Right lobe of liver (tissue), 6 donors: ENCODE data around the gene TRAIP. TPM values are rescaled to one million over a fixed set of nuclear protein-coding genes. Genes with fewer than 3 reads are reported as not detected.

Experiments
- ATAC-seq, 4 donors: fragments of 200-7000 bp; cut with Tn5 transposase; one replicate each; pipeline ENCODE4 v1.9.1; 2020; ENCODE audit warnings: mild to moderate bottlenecking in 4 of 4, moderate library complexity in 4 of 4
- DNase-seq, 3 donors: peaks; one replicate each; pipeline ENCODE4 v3.0.0-alpha.2; 2020
- H3K27ac ChIP-seq, 3 donors: fragments of 200-600 bp; one replicate each; pipeline ENCODE4 v1.8.0; 2022
- H3K27me3 ChIP-seq, 2 donors: fragments of 200-600 bp; one replicate each; pipeline ENCODE4 v1.8.0; 2022
- H3K36me3 ChIP-seq, 4 donors: fragments of 200-600 bp; sonication (generic) in 1 of 4; one replicate each; pipeline versions ENCODE4 v1.5.1 to v1.8.0; 2017 to 2022; ENCODE audit warnings: control low read depth in 1 of 4
- H3K4me1 ChIP-seq, 4 donors: fragments of 200-600 bp; sonication (generic) in 1 of 4; one replicate each; pipeline versions ENCODE4 v1.5.1 to v1.8.0; 2017 to 2022; ENCODE audit warnings: control low read depth in 1 of 4
- H3K4me3 ChIP-seq, 3 donors: fragments of 200-600 bp; one replicate each; pipeline ENCODE4 v1.8.0; 2022
- H3K9me3 ChIP-seq, 4 donors: fragments of 200-600 bp; sonication (generic) in 1 of 4; one replicate each; pipeline versions ENCODE4 v1.5.1 to v1.8.0; 2017 to 2022; ENCODE audit warnings: control low read depth in 1 of 4
- POLR2A ChIP-seq: fragments of 450-650 bp; IDR thresholded peaks from one replicate; pipeline ENCODE4 v1.6.1; 2017; ENCODE audit warnings: antibody characterized with exemption, mild to moderate bottlenecking
- WGBS: methylation state at CpG from one replicate; pipeline ENCODE4 v1.1.6; 2018; ENCODE audit warnings: low coverage, low lambda C conversion rate; ENCODE audit not compliant: insufficient coverage; ENCODE audit errors: missing lambda C conversion rate; 5-methylcytosine and 5-hydroxymethylcytosine counted together
- intact Hi-C, 2 donors: fragments of 100-400 bp; cut with DNase I; formaldehyde crosslinking; loops; one replicate each; pipeline versions ENCODE4 v1.11.2 to v1.14.1; 2022
- total RNA-seq, 6 experiments: library from RNA; depleted of rRNA in 2 of 6; stranded (reverse); fragments of >200 nt in 2 of 6; fragmentation: NEBNext Ultra II Directional in 3 of 6; extraction: Animal tissue kit (Norgen Biotek cat#: 25700) in 3 of 6; gene quantifications; one replicate each; pipeline versions ENCODE4 v1.1.0 to v1.2.4, GENCODE V29; 2016 to 2023
- TF ChIP-seq, protein P1 (sequence below), 4 donors: fragments of 200-600 bp in 3 of 4; fragments of 450-650 bp in 1 of 4; IDR thresholded peaks; one replicate each; pipeline versions ENCODE4 v1.5.1 to v1.8.0; 2016 to 2022; ENCODE audit warnings: antibody characterized with exemption in 4 of 4, mild to moderate bottlenecking in 2 of 4
- donor health status: DM: no; HTN: yes; CAD: no.
- donor health status: DM: no; HTN: no; CAD: no.
- donor health status: DM: no; HTN: no; CAD: no.
- donor health status: DM: no; HTN: yes; CAD: no.
- donor health status: DM: no; HTN: yes; CAD: no.

TRAIP gene
- total RNA-seq, 6 experiments from 2014 or later = 0.55 to 3.1 (median 0.98) TPM

DNA sequence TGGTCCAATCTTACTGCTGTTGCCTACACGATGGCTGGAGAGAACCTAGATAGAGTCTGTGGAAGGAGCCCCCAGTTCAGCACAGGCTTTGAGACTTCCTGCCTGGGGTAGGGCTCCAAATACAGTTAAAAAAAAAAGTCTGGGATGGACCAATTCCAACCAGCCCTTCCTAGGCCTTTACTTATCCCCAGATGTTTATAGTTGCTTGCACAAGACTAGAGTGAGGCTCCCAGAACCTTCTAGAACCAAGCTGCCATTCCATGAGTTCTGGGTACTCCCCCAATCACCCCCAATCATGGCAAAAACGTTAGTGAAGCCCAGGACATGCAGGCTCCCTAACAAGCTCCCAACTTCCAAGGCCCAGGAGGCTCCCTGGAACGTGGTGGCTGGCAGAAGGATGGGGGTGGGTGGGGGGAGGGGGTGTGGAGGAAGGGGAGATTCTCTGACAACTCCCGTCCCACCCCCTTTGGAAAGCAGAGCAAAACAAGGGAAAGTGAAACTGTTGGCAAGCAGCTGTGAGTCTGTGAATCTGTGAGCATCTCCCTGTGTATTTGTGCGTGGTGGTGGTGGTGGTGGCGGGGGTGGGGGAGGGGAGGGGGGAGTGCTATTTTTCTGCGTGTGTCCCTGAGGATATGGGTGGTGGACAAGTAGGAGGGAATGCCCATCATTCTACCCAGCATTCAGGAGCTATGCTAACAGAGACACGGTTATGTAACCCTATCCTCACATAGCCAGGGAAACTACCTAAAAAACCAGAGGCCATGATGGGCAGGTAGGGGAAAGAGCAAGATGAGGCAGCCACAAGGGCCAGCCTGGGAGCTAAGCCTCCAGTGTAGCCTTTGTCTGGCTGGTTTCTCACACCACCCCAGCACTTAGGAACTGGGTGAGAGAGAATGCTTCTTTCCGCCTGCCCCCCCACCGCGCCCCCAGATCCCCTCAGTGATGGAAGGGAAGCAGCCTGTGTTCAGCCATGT lies 45.3 kb upstream of the TRAIP start:
- no peak overlapping the region for H3K4me3 ChIP-seq
- intact Hi-C loops = loop anchor here in 1 of 2 donors (10.0 kb wide), 2 partner anchors 57 to 97 kb away; partner anchors contain the start of gene INKA1
- no peaks in the 10 kb centered on the region for H3K9me3 ChIP-seq
- no peak overlapping the region for H3K27ac ChIP-seq
- no peaks in the 10 kb centered on the region for H3K27me3 ChIP-seq
- TF ChIP-seq, protein P1, sequence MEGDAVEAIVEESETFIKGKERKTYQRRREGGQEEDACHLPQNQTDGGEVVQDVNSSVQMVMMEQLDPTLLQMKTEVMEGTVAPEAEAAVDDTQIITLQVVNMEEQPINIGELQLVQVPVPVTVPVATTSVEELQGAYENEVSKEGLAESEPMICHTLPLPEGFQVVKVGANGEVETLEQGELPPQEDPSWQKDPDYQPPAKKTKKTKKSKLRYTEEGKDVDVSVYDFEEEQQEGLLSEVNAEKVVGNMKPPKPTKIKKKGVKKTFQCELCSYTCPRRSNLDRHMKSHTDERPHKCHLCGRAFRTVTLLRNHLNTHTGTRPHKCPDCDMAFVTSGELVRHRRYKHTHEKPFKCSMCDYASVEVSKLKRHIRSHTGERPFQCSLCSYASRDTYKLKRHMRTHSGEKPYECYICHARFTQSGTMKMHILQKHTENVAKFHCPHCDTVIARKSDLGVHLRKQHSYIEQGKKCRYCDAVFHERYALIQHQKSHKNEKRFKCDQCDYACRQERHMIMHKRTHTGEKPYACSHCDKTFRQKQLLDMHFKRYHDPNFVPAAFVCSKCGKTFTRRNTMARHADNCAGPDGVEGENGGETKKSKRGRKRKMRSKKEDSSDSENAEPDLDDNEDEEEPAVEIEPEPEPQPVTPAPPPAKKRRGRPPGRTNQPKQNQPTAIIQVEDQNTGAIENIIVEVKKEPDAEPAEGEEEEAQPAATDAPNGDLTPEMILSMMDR (IDR thresholded peaks at IDR 0.05) = no peak
- no peak for TF ChIP-seq POLR2A
- WGBS = 34% methylated on average over 5 of the region's 11 CpGs
- DNase-seq = no peak
- H3K4me1 ChIP-seq = peaks cover 0 to 8% (median 0%) of the 10 kb centered on the region in 4 donors
- H3K36me3 ChIP-seq = no peaks in the 10 kb centered on the region
- ATAC-seq = no peak

DNA sequence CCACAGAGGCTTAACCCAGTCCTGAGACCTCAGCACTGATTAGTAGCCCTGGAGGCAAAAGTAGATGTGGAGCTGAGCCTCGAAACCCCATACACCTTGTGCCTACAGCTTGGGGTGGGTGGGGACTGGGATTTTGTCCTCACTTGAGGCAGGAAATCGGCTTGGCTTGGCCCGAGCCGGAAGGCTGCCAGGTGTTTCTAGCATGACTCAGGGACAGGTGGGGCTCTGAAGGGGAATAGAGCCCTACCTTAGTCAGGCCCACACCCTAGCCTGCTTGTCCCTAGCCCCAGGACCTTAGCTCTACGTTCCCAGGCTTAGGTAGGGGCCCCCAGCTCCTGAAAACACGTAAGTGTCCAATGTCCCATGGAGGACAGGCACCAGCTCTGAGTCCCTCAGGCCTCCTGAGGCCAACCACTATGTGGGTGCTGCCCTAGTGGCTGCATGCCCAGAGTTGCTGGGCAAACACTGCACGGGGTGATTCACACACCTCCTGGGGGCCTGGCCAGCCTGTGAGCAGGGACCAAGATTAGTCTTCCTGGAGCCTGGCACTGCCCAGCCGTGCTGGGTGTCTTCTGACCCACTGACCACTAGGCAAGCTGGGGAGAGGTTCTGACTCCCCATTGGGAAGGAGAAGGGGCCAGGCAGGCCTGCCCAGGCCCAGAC lies 44.3 kb upstream of the TRAIP start:
- Histone ChIP-seq H3K4me3 (no peak overlapping the region), H3K4me1 (peaks cover 0 to 5% (median 0%) of the 10 kb centered on the region in 4 donors), H3K36me3 (no peaks in the 10 kb centered on the region), H3K27ac (no peak overlapping the region), H3K9me3 (no peaks in the 10 kb centered on the region), H3K27me3 (no peaks in the 10 kb centered on the region)
- ATAC-seq (peak; percentile 76 to 90 (median 82)), DNase-seq (peak; percentile 75 to 84 (median 84))
- TF ChIP-seq, protein P1 (IDR thresholded peaks at IDR 0.05) = no peak
- TF ChIP-seq POLR2A = no peak
- intact Hi-C loops = loop anchor here in 1 of 2 donors (10.0 kb wide), 2 partner anchors 56 to 96 kb away; partner anchors contain the start of gene INKA1
- WGBS = 74% methylated on average over 3 of the region's 8 CpGs

DNA sequence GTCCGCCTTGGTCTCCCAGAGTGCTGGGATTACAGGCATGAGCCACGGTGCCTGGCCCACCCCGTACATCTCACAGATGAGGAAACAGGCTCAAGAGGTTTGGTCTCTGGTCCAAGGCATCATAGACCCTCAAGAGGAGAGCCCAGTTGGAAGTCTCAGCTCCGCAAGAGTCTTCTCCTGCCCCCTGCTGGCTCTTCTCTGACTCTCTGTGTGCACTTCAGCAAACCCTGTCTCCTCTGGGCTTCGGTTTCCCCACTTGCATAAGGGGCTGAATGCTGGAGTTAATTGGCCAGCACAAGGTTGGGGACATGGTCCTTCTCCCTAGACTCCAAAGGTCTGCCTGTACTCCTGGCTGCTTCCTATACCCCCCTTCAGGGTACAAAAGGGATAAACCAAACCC lies 43.5 kb upstream of the TRAIP start:
- DNase-seq (no peak), ATAC-seq (no peak)
- H3K27ac ChIP-seq = no peak overlapping the region
- intact Hi-C loops = loop anchor here in 1 of 2 donors (10.0 kb wide), 2 partner anchors 55 to 95 kb away; partner anchors contain the start of gene INKA1
- H3K4me3 ChIP-seq = no peak overlapping the region
- TF ChIP-seq, protein P1 (IDR thresholded peaks at IDR 0.05) = peak in 2 of 4 donors; percentile 9 to 10
- no peak for TF ChIP-seq POLR2A
- WGBS = 43% methylated on average over 2 of the region's 5 CpGs
- peaks cover 0 to 5% (median 0%) of the 10 kb centered on the region in 4 donors for H3K4me1 ChIP-seq
- no peaks in the 10 kb centered on the region for H3K36me3 ChIP-seq
- H3K9me3 ChIP-seq = no peaks in the 10 kb centered on the region
- no peaks in the 10 kb centered on the region for H3K27me3 ChIP-seq

DNA sequence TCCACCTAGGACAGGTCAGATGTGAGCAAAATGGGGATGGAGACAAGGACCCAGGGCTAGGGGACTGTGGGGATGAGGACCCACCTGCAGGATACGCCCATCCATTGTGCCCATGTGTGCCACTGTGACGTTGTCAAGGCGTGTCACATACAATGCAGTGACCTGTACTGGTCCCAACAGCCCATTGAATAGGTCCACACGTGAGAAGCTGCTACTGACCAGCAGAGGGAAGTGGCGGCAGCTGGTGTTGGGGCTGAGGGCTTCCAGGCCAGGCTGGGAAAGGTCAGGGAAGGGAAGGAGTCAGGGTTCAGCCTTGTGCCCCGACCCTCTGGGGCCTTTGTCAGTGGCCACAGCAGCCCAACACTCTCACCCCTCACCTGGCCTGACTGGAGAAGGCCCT lies 42.6 kb upstream of the TRAIP start:
- H3K27ac ChIP-seq = no peak overlapping the region
- no peaks in the 10 kb centered on the region for H3K36me3 ChIP-seq
- intact Hi-C loops = no loop called here
- no peaks in the 10 kb centered on the region for H3K9me3 ChIP-seq
- H3K4me3 ChIP-seq = no peak overlapping the region
- no peak for ATAC-seq
- peaks cover 0 to 5% (median 0%) of the 10 kb centered on the region in 4 donors for H3K4me1 ChIP-seq
- H3K27me3 ChIP-seq = no peaks in the 10 kb centered on the region
- TF ChIP-seq, protein P1 (IDR thresholded peaks at IDR 0.05) = no peak
- no peak for TF ChIP-seq POLR2A
- 80% methylated on average over 1 of the region's 6 CpGs for WGBS
- no peak for DNase-seq
